ENCODE measurements around the gene BRCA2. TPM values are rescaled to one million over a fixed set of nuclear protein-coding genes. Genes with fewer than 3 reads are reported as not detected.

BRCA2 gene
- total RNA-seq, 2 experiments from 2014 or later, result 1.9 to 2.4 TPM

DNA sequence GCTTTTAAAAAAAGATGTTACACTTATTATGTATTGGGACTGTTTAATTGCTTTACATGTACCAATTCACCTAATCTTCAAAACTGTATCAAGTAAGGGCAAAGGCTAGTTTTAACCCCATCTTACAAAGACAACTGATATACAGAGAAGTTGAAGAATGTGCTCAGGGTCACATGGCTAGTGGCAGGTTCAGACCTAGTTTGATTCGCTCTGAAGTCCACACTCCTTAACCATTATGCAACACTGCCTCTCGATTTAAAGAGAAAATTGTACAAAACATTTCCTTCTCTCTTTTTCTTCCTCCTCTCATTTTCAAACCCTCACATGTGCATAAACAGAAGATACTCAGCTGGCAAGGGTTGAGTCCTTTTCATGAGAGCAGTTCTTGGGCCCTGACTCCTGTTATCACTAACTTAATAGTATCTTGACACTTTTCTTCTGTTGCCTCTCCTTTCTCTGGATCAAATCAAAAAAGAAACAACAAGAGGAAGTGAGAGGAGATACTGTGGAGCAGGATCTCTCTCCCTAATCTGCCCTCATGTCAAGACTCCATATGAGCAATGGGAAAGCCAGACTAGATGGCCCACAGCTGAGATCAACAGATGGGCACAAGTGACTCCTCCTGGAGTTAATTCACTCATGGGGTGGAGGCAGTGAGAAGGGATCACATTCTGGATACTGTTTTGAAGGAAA is 131.6 kb downstream of the BRCA2 start:
- peaks cover 0 to 4% of the 10 kb centered on the region in 2 experiments for H3K9me3 ChIP-seq (ENCODE audit: control insufficient read depth in 1 of 2, insufficient read depth in 1 of 2, low read length in 2 of 2)
- H3K27me3 ChIP-seq (ENCODE audit: control insufficient read depth in 1 of 2, insufficient read depth in 2 of 2, low read length in 2 of 2), result no peaks in the 10 kb centered on the region
- ChIA-PET POLR2A (no interaction called here), CTCF (no interaction called here)
- no peaks in the 10 kb centered on the region for H3K4me1 ChIP-seq (ENCODE audit: insufficient read depth, low read length)
- H3K27me3 Mint-ChIP-seq, result no peaks in the 10 kb centered on the region
- H3K36me3 ChIP-seq (ENCODE audit: insufficient read depth, low read length), result peaks cover 2% of the 10 kb centered on the region
- no peak overlapping the region for H3K27ac ChIP-seq (ENCODE audit: low read depth in 1 of 2, low read length in 2 of 2)
- DNase-seq, result no peak
- no peak overlapping the region for H3K4me3 ChIP-seq (ENCODE audit: low read length)
- H3K4me1 Mint-ChIP-seq (ENCODE audit: low read depth), result peaks cover 3% of the 10 kb centered on the region
- H3K9me3 Mint-ChIP-seq, result no peaks in the 10 kb centered on the region
- intact Hi-C loops (cut with DNase I, micrococcal nuclease), result loop anchor here (5.0 to 10.0 kb wide), 2 partner anchors 532 to 535 kb away; no protein-coding TSS in a partner anchor
- H3K4me3 Mint-ChIP-seq, result no peak overlapping the region
- TF ChIP-seq, protein P1, sequence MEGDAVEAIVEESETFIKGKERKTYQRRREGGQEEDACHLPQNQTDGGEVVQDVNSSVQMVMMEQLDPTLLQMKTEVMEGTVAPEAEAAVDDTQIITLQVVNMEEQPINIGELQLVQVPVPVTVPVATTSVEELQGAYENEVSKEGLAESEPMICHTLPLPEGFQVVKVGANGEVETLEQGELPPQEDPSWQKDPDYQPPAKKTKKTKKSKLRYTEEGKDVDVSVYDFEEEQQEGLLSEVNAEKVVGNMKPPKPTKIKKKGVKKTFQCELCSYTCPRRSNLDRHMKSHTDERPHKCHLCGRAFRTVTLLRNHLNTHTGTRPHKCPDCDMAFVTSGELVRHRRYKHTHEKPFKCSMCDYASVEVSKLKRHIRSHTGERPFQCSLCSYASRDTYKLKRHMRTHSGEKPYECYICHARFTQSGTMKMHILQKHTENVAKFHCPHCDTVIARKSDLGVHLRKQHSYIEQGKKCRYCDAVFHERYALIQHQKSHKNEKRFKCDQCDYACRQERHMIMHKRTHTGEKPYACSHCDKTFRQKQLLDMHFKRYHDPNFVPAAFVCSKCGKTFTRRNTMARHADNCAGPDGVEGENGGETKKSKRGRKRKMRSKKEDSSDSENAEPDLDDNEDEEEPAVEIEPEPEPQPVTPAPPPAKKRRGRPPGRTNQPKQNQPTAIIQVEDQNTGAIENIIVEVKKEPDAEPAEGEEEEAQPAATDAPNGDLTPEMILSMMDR (IDR thresholded peaks at IDR 0.05), result no peak
- no peak overlapping the region for H3K27ac Mint-ChIP-seq
- H3K36me3 Mint-ChIP-seq (ENCODE audit: low read depth), result peaks cover 12% of the 10 kb centered on the region
- ATAC-seq (ENCODE audit: poor library complexity), result no peak

DNA sequence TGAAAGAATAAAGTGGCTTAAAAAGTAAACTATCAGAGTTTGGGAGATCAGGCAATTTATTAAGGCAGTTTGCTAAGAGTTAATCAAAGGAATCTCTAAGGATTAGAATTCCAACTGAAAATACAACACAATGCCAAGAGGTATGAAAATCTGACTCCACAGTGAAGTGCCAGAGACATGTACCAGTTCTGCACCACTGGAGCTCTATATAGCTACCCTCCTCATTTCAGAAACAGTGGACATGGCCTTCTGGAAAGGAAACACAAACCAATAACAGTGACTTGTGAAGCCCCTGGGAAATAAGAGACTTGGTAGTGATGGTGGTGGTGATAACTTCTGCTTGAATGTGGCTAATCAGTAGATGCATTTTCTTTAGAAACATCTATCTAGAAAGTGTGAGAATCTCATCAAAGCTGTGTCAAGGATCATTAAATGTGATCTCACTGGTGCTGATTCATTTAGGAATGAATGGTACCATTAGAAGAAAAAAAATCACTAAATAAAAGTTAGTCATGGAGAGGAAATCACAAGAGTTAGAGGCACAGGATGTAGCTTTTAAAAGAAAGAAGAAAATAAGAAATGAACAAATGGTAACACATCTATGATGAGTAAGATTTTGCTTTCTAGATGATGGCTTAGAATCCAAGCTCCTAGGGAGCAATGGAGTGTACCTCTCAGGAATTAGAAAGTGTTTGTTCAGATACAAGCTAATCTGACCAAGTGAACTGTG is 132.8 kb downstream of the BRCA2 start:
- Mint-ChIP-seq H3K9me3 (no peaks in the 10 kb centered on the region), H3K4me1 (ENCODE audit: low read depth) (peaks cover 1% of the 10 kb centered on the region), H3K27me3 (no peaks in the 10 kb centered on the region), H3K27ac (no peak overlapping the region), H3K4me3 (no peak overlapping the region), H3K36me3 (ENCODE audit: low read depth) (peaks cover 12% of the 10 kb centered on the region)
- ATAC-seq (ENCODE audit: poor library complexity) (no peak), DNase-seq (no peak)
- Histone ChIP-seq H3K27me3 (ENCODE audit: control insufficient read depth in 1 of 2, insufficient read depth in 2 of 2, low read length in 2 of 2) (no peaks in the 10 kb centered on the region), H3K4me1 (ENCODE audit: insufficient read depth, low read length) (no peaks in the 10 kb centered on the region), H3K9me3 (ENCODE audit: control insufficient read depth in 1 of 2, insufficient read depth in 1 of 2, low read length in 2 of 2) (peaks cover 0 to 9% of the 10 kb centered on the region in 2 experiments), H3K27ac (ENCODE audit: low read depth in 1 of 2, low read length in 2 of 2) (no peak overlapping the region), H3K4me3 (ENCODE audit: low read length) (no peak overlapping the region), H3K36me3 (ENCODE audit: insufficient read depth, low read length) (no peaks in the 10 kb centered on the region)
- TF ChIP-seq, protein P1 (IDR thresholded peaks at IDR 0.05), result no peak
- intact Hi-C loops (cut with DNase I, micrococcal nuclease), result loop anchor here (5.0 to 10.0 kb wide), 2 partner anchors 533 to 536 kb away; no protein-coding TSS in a partner anchor
- CTCF ChIA-PET, result no interaction called here
- POLR2A ChIA-PET, result interaction anchor here (0.5 to 1.1 kb wide), 2 partner anchors 20 to 85 kb away, joined by 3 to 6 read pairs; partner anchors contain the start of gene N4BP2L1

DNA sequence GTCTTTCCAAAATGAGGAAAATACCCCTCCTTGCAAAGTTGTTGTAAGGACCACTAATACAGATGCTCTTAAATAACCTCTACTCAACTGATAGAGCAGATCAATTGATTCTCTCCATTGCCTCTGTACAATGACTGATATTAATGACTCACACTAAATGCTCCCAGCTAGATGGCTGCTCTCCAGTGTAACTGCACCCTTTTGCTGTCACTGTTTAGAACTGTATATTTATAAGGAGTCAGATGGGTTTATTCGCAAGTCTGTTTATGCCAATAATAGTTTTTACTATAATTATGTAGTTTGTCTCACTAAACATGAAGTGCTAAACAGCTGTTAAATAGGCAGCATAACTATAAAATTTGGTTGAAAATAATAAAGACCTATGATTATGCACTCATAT is 133.7 kb downstream of the BRCA2 start:
- ChIA-PET POLR2A (interaction anchor here (0.5 kb wide), 1 partner anchor 84 kb away, joined by 6 read pairs; no protein-coding TSS in a partner anchor), CTCF (no interaction called here)
- no peaks in the 10 kb centered on the region for H3K9me3 Mint-ChIP-seq
- H3K27me3 Mint-ChIP-seq, result no peaks in the 10 kb centered on the region
- Histone ChIP-seq H3K9me3 (ENCODE audit: control insufficient read depth in 1 of 2, insufficient read depth in 1 of 2, low read length in 2 of 2) (peaks cover 0 to 9% of the 10 kb centered on the region in 2 experiments), H3K27ac (ENCODE audit: low read depth in 1 of 2, low read length in 2 of 2) (no peak overlapping the region), H3K27me3 (ENCODE audit: control insufficient read depth in 1 of 2, insufficient read depth in 2 of 2, low read length in 2 of 2) (no peaks in the 10 kb centered on the region), H3K4me1 (ENCODE audit: insufficient read depth, low read length) (no peaks in the 10 kb centered on the region), H3K4me3 (ENCODE audit: low read length) (no peak overlapping the region), H3K36me3 (ENCODE audit: insufficient read depth, low read length) (no peaks in the 10 kb centered on the region)
- no peak overlapping the region for H3K27ac Mint-ChIP-seq
- H3K4me3 Mint-ChIP-seq, result no peak overlapping the region
- H3K36me3 Mint-ChIP-seq (ENCODE audit: low read depth), result peaks cover 20% of the 10 kb centered on the region
- intact Hi-C loops (cut with DNase I, micrococcal nuclease), result loop anchor here (5.0 to 10.0 kb wide), 2 partner anchors 534 to 537 kb away; no protein-coding TSS in a partner anchor
- no peaks in the 10 kb centered on the region for H3K4me1 Mint-ChIP-seq (ENCODE audit: low read depth)
- ATAC-seq (ENCODE audit: poor library complexity), result no peak
- DNase-seq, result no peak
- TF ChIP-seq, protein P1 (IDR thresholded peaks at IDR 0.05), result no peak

Other genes with a start within 250 kb of the BRCA2 start
- gene ZAR1L, start 145 bp upstream of the BRCA2 start, total RNA-seq, result not detected
- gene N4BP2L1, start 112.6 kb downstream of the BRCA2 start, total RNA-seq, result 10 to 100 TPM; 47.5 to 50.5 TPM
- 100 to 1,000 TPM; 171 TPM for gene N4BP2L2, start 223.3 kb downstream of the BRCA2 start, total RNA-seq